Calu3 (cell line): ENCODE results near the gene MOGAT3. TPM values are rescaled to one million over a fixed set of nuclear protein-coding genes. Genes with fewer than 3 reads are reported as not detected.

Source experiments
- BruUV-seq: library from RNA; stranded (reverse); fragments of 400-500 nt; replicated peaks from 2 replicates; lab custom pipeline; 2021; lab: Mats Ljungman, UMichigan
- CTCF ChIA-PET: fragments of 300-600 bp; sonication (Branson Sonifier 250); formaldehyde crosslinking; loops from one replicate; lab custom pipeline; 2022; ENCODE audit warnings: antibody characterized with exemption; lab: Charles Lee
- DNase-seq: peaks from one replicate; pipeline ENCODE4 v3.0.0; 2022
- H3K27ac Mint-ChIP-seq: one replicate; pipeline ENCODE4 v1.8.0; 2022; ENCODE audit warnings: mixed read lengths; ENCODE audit not compliant: unreplicated experiment
- H3K27me3 Mint-ChIP-seq: one replicate; pipeline ENCODE4 v1.8.0; 2022; ENCODE audit warnings: mixed read lengths; ENCODE audit not compliant: unreplicated experiment
- H3K36me3 Mint-ChIP-seq: one replicate; pipeline ENCODE4 v1.8.0; 2022; ENCODE audit warnings: mild to moderate bottlenecking, moderate library complexity, mixed read lengths; ENCODE audit not compliant: insufficient read depth, unreplicated experiment
- H3K4me1 Mint-ChIP-seq: one replicate; pipeline ENCODE4 v1.8.0; 2022; ENCODE audit warnings: mild to moderate bottlenecking, low read depth, mixed read lengths; ENCODE audit not compliant: unreplicated experiment
- H3K4me3 Mint-ChIP-seq: one replicate; pipeline ENCODE4 v1.8.0; 2022; ENCODE audit warnings: mild to moderate bottlenecking, low read depth, moderate library complexity, mixed read lengths; ENCODE audit not compliant: unreplicated experiment
- H3K9me3 Mint-ChIP-seq: one replicate; pipeline ENCODE4 v1.8.0; 2022; ENCODE audit warnings: low read depth, mixed read lengths; ENCODE audit not compliant: unreplicated experiment
- intact Hi-C: fragments of 100-400 bp; cut with micrococcal nuclease; formaldehyde crosslinking; loops from one replicate; pipeline ENCODE4 v1.10.0; 2022; ENCODE audit not compliant: unreplicated experiment
- total RNA-seq: library from RNA; stranded (reverse); gene quantifications from 2 replicates; pipeline ENCODE4 v1.2.3, GENCODE V29; 2022
- TF ChIP-seq, protein P1 (sequence below): fragments of 200-600 bp; IDR thresholded peaks from one replicate; pipeline ENCODE4 v1.8.0; 2022; ENCODE audit warnings: antibody characterized with exemption; ENCODE audit not compliant: unreplicated experiment

MOGAT3 gene
- total RNA-seq, 1 experiment from 2014 or later = not detected

DNA sequence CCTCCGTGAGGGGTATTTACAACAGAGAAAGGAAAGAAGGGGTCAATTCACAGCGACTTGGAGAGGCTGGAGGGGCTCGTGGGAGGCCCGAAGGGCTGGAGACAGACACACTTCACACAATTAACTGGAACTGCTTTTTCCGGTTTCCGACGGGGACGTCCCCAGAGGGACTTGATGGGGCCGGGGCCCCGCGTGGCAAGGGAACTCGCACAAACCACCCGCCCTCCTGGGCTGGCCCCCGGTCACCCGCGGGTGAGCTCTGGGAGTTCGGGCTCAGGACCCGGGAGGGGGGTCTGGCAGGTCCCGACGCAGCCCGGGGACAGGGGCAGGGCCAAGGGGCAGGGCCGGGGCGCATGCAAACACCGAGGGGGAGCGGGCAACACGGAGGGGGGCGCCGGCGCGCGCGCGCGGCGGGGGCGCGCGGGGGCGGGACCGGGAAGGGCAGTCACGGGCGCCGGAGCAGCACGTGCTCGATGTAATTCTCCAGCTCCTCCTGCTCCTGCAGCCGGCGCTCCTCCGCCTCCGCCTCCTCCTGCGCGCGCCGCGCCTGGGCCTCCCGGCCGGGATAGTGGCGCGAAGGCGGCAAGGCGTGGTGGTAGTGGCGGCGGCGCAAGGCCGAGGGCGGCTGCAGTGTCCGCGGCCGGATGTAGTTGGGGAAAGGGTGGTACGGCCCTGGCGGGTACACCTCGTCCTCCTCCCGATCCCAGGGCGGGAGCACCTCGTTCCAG is 38.1 kb downstream of the MOGAT3 start:
- TF ChIP-seq, protein P1, sequence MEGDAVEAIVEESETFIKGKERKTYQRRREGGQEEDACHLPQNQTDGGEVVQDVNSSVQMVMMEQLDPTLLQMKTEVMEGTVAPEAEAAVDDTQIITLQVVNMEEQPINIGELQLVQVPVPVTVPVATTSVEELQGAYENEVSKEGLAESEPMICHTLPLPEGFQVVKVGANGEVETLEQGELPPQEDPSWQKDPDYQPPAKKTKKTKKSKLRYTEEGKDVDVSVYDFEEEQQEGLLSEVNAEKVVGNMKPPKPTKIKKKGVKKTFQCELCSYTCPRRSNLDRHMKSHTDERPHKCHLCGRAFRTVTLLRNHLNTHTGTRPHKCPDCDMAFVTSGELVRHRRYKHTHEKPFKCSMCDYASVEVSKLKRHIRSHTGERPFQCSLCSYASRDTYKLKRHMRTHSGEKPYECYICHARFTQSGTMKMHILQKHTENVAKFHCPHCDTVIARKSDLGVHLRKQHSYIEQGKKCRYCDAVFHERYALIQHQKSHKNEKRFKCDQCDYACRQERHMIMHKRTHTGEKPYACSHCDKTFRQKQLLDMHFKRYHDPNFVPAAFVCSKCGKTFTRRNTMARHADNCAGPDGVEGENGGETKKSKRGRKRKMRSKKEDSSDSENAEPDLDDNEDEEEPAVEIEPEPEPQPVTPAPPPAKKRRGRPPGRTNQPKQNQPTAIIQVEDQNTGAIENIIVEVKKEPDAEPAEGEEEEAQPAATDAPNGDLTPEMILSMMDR = no peak
- Mint-ChIP-seq H3K27me3 (peaks cover 28% of the 10 kb centered on the region), H3K4me1 (peaks cover 20% of the 10 kb centered on the region), H3K4me3 (peak overlapping the region; percentile 70), H3K36me3 (peaks cover 55% of the 10 kb centered on the region), H3K9me3 (no peaks in the 10 kb centered on the region), H3K27ac (no peak overlapping the region)
- CTCF ChIA-PET = no interaction called here
- no TSS peak for BruUV-seq
- DNase-seq = peak; percentile 55
- intact Hi-C loops = no loop called here

DNA sequence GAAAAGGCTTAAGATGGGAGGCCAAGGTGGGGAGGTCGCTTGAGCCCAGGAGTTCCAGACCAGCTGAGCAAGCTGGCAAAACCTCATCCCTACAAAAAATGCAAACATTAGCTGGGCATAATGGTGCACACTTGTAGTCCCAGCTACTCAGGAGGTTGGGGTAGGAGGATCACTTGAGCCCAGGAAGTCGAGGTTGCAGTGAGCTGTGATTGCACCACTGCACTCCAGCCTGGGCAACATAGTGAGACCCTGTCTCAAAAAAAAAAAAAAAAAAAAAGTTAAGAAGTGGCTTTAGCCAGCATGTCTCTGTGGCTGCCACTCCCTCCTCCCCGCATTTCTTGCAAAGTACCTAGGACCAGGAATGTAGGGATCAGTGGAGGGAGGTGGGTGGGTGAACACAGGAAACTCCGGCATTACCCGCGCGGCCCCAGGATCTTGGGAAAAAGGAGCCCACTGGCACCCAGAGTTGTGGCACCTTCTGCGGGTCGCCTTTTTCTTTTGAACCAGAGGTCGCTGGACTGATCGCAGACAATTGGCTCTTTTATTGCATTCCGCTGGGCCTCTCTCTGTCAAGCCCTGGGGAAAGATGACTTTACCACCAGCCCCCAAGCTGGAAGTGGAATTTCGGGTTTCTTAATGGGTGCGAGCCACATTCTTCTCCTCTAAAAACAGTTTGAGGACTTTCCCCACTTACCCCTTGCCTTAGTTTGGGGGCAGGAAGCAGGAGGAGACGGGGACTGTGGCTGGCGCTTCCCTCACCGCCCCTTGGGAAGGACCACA is 39.0 kb downstream of the MOGAT3 start:
- DNase-seq = no peak
- peaks cover 12% of the 10 kb centered on the region for H3K4me1 Mint-ChIP-seq
- peaks cover 20% of the 10 kb centered on the region for H3K27me3 Mint-ChIP-seq
- intact Hi-C loops = no loop called here
- CTCF ChIA-PET = interaction anchor here (0.7 kb wide), 1 partner anchor 567 kb away, joined by 5 read pairs; no protein-coding TSS in a partner anchor
- BruUV-seq = no TSS peak
- H3K27ac Mint-ChIP-seq = no peak overlapping the region
- H3K36me3 Mint-ChIP-seq = peaks cover 53% of the 10 kb centered on the region
- peak overlapping the region; percentile 70 for H3K4me3 Mint-ChIP-seq
- no peaks in the 10 kb centered on the region for H3K9me3 Mint-ChIP-seq
- TF ChIP-seq, protein P1 = no peak

DNA sequence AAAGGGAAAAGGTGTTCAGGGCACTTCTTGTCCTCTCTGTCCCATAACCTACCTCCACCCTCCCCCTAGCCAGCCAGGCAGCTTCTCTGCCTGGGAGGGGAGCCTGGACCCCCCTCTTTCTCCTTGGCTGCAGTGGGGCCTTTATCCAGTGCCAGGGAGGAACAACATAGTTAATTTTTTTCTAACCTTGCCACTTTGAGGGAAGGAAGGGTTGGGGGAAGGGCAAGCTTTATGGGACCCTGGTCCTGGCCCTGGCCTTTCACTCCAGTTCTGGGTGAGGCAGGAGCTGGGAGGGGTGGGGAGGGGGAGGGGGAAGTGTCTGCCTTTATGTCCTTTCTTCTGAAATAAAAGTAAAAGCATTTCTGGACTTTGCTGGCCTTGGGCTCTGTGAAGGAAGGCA is 39.9 kb downstream of the MOGAT3 start:
- H3K9me3 Mint-ChIP-seq = no peaks in the 10 kb centered on the region
- peaks cover 10% of the 10 kb centered on the region for H3K27me3 Mint-ChIP-seq
- CTCF ChIA-PET = no interaction called here
- no peak overlapping the region for H3K4me3 Mint-ChIP-seq
- TF ChIP-seq, protein P1 = no peak
- intact Hi-C loops = no loop called here
- no peak for DNase-seq
- no peak overlapping the region for H3K27ac Mint-ChIP-seq
- H3K36me3 Mint-ChIP-seq = peaks cover 51% of the 10 kb centered on the region
- peaks cover 7% of the 10 kb centered on the region for H3K4me1 Mint-ChIP-seq
- BruUV-seq = no TSS peak

DNA sequence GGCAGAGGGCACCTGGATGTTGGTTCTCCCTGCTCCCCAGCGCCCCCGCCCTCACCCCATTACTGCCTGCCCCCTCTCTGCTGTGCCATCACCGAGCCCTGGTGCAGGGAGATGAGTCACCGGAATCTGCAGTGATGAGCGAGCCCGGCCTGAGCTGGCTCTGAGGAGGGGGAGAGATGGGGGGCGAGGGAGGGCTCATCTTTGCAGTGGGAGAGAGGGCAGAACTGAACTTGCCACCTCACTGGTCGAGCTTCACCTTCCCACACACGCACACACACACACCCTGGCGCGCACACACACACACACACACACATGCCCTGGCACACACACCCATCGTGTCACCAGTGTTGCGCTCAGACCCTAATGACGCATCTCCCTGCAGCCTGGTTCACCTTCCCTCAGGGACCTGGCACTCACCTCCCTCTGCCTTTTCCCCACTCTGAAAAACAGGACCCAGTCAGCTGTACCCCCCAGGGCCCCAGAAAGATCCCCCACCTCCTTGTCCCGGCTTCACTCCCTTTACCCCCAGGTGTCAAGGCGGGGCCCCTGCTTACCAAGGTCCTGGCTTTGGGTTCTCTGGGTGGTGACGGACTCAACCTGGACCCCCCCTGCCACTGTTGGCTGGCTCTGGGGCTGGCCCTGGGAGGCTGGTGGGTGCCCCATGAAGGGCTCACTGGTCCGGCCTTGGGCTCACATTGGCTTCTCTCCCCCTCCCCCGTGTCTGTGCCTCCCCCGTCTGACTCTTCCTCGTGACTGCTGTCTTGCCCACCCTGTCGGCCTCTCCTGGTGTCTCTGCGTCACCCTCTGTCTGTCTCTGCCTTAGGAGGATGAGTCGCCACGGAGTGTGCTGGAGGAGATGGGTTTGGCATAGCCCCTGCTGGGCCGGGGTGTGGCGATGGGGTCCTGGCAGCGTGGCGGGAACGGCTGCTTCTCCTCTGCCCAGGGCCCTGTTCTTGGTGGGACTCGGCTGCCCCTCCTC is 40.9 kb downstream of the MOGAT3 start:
- Mint-ChIP-seq H3K36me3 (peaks cover 50% of the 10 kb centered on the region), H3K27ac (no peak overlapping the region), H3K4me1 (peaks cover 7% of the 10 kb centered on the region)

More for the DNA sequence above, 40.9 kb downstream of the MOGAT3 start:
- intact Hi-C loops = no loop called here
- no peak overlapping the region for H3K4me3 Mint-ChIP-seq
- H3K9me3 Mint-ChIP-seq = no peaks in the 10 kb centered on the region
- no peak for DNase-seq
- H3K27me3 Mint-ChIP-seq = peaks cover under 1% of the 10 kb centered on the region
- no TSS peak for BruUV-seq
- CTCF ChIA-PET = no interaction called here
- TF ChIP-seq, protein P1 = no peak
